Stimulated activated CD4-positive, alpha-beta T cell treated with anti-CD3 and anti-CD28 coated beads, TNF-alpha, amount 100 ng/mL, for 48 hours (primary cell): ENCODE results near the gene ZNF462.
"Not testable (repeated sequence)": the region's sequence is repeated elsewhere in the genome, so short reads cannot be mapped to it uniquely, and the experiment has no call there.

Experiments used
- DNase-seq, 3 donors: peaks; one replicate each; pipeline ENCODE4 v3.0.0-alpha.2; 2020; ENCODE audit warnings: low read depth in 3 of 3

The ZNF462 gene

DNA sequence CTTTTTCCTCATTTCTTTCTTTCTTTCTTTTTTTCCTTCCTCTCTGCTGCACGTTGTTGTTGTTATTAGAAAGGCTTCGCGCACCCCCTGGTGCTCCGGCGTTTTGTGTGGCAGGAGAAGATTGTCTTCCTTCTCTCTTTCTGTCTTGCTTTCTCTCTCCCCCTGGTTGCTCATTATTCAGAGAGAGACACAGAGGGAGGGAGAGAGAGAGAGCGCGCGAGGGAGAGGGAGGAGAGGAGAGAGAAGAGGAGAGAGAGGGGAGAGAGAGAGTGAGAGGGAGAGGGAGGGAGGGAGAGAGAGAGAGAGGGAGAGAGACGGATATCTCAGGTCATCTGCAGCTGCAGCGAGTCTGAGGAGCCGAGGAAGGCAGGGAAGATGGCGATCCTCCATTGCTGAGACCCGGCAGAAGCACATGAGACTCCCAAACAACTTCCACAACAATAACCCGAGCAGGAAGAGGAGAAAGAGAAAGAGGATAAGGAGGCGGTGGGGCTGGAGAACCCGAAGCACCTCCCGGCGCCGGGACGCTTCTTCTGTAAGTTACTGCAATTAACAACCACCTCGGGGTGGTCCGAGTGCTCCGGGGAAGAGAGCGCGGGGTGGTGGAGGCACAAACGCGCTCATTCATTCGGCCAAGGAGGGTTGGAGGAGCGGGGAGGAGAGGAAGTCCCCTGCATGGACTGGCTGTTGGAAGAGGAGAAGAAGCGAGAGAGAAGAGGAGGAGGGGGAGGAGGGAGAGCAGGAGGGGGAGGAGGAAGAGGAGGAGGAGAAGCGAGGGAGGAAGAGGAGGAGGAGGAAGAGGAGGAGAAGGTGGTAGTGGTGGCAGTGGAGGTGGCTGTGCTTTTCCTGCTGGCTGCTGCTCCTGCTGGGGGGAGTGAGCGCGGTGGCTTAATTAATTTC is at the start of gene ZNF462:
Gene ZNF462 (plus strand): TSS at position 346 of the 900 bp plus-strand sequence. CDS start 60,218 bp downstream, outside the sequence.
- no peak for DNase-seq

GRCh38 chr9:106816524-106816923 is 46.4 kb upstream of the ZNF462 start:
- DNase-seq: no peak

DNA sequence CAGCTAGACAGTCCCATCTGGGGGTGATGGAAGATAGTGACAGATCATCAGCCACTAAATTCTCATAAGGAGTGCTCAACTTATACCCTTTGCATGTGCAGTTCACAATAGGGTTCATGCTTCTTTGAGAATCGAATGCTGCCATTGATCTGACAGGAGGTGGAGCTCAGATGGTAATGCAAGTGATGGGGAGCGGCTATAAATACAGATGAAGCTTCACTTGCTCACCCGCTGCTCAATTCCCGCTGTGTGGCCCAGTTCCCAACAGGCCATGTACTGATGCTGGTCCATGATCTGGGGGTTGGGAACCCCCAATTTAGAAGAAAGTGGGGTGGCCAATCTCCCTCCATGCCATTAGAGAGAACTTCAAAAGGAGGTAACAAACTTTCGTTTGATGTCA is 44.9 kb upstream of the ZNF462 start:
- DNase-seq: no peak

GRCh38 chr9:106820866-106821265 is 42.1 kb upstream of the ZNF462 start:
- DNase-seq: no peak

DNA sequence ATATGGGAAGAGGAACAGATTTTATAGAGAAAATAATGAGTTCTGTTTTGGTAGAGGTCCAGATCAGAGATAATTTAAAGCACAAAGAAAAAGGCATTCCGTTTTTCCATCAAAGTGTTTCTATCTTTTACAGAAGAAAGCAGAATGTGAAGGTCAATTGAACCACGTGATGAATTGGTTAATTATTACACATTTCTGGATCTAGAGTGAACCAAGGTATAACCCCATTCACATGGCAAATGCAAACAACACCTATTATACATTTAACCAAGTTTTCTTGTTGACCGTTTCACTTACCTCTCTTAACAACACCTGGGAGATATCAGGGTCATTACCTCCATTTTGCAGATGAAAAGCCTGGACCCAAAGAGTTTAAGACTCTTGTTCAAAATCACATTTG is 34.9 kb upstream of the ZNF462 start:
- DNase-seq: no peak

GRCh38 chr9:106828965-106829364 is 34.0 kb upstream of the ZNF462 start:
- no peak for DNase-seq

DNA sequence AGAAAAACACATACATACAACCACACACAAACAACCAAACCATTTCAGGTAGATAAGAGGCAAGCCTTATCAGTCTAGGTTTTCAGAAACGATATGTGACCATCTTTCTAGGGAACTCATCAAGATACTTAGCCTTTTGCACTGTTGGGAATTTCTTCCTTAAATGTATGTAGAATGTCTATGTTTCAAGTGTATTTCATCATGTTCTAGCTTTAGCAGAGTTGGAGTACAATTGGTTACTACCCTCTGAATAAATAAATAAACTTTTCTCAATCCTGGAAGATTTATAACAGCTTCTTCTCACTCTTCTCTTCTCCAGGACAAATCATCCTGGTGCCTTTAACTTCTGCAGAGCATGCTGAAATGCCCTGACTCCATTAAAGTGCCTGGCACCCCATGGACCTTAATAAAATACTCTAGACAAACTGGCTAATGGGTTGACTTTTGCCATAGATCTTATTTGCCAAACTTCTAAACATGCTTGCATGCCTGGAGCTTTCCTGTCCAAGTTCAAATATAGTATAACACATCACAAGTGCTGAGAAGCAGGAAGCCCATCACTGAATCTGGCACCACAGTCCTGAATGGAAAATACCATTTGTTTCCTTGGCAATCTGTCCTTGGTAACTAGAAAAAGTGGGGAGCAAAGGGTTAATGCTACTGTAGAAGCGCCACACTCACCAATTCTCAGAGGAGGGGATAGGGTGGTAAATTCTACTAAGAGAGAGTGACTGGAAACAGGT is 33.1 kb upstream of the ZNF462 start:
- DNase-seq: no peak

- DNase-seq: no peak
These were observed 32.3 kb upstream of the ZNF462 start for GRCh38 chr9:106830527-106831150.

GRCh38 chr9:106834888-106835287 is 28.1 kb upstream of the ZNF462 start:
- DNase-seq: no peak

- no peak for DNase-seq
These were observed 27.1 kb upstream of the ZNF462 start for GRCh38 chr9:106835840-106836239.

DNA sequence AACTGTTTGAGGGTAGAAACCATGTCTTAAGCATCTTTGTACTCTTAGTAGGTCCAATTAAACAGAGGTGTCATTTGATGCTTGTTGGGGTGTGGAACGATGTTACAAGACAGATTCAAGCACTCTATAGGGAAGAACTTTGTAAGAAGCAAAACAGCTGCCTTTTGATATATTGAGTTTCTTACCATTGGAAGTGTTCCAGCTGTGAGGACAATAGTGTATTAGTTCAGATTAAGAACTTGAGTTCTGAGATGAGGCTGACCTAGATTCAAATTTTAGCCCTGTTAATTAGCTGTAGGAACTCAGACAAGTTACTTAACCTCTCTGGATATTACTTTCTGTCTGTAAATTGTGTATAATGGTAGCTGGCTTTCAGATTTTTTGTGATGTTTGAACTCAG is 19.6 kb upstream of the ZNF462 start:
- no peak for DNase-seq

DNA sequence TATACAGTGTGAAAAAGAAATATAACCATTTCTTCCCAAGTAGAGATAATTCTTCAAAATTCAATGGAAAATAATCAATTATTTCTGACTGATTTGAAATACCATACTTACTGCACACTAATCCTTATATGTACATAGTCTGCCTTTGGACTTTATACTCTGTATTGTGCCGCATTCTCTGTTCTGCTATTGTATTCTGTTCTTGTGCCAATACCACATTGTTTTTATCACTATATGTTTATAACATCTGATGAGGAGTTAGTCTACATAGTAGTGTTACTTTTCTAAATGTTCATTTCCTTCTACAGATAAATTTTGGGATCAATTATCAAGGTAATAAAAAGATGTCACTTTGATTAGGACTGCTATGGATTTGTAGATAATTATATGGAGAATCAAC is 16.7 kb upstream of the ZNF462 start:
- no peak for DNase-seq

DNA sequence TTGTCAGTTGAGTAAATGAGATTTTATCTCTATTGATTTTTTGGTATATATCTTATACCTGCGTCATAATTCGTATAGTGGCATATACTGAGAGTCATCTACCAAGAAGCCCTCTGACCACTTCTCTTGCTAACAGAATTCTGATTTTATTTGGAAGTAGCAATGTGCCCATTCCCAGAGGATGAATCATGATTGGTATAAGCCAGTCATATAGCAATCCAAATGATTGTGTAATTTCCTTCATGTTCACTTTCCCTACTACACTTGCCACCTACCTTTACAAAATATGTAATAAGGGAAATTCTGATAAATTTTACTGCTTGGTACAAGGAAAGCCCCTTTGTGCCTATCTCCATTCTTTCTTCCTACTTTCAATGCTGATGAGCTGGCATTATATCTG is 16.1 kb upstream of the ZNF462 start:
- DNase-seq: no peak

DNA sequence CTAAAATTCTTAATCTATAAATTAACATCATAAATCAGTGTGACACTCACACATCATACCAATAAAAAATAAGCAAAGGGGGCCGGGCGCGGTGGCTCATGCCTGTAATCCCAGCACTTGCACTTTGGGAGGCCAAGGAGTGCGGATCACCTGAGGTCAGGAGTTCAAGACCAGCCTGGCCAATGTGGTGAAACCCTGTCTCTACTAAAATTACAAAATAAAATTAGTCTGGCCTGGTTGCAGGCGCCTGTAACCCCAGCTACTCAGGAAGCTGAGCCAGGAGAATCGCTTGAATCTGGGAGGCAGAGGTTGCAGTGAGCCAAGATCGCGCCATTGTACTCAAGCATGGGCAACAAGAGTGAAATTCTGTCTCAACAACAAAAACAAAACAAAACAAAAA is 11.3 kb upstream of the ZNF462 start:
- not testable (repeated sequence) for DNase-seq

GRCh38 chr9:106857811-106858470 is 5.0 kb upstream of the ZNF462 start:
- DNase-seq: no peak

- DNase-seq: no peak
These were observed 2.8 kb upstream of the ZNF462 start for GRCh38 chr9:106859957-106860720.

DNA sequence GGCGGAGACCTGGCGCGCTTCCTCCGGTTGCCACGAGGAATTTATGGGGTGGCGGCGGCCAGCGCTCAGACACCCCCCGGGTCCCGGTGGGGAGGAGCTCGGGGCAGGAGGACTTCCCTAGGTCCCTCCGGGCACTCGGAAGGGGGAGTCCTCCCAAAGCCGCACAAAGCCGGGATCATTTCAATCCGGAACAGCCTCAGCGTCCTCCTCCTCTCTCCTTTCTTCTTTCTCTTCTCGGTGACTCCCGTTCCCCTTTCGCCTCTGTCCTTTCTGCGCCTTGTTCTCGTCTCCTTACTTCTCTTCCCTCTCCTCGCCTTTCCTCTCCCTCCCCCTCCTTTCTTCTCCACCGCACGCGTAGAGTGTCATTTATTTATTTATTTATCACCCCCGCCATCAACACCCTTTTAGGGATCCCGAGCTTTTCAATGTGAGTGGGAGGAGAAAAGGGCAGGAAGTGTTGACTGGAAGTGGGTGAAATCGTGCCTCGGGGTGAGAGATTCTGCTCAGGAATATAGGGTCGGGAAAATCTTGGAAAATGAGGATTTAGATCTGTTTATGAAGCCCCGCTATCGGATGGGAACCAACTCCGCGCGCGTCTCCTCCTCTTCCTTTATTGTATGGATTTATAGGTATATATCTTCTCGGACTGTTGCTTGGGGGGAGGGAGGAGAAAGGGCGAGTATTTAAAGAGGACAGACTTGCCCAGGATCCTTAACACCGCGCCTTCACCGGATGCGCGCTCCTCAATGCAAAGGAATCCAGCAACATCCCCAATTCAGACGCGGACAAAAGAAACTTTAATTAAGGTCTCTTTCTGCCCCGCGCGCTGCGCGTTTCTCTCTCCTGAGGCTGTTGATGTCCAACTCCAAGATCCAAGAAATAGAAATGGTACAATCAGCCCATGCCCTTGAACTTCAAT is 2.0 kb upstream of the ZNF462 start:
- DNase-seq: no peak

GRCh38 chr9:106861640-106862109 is 1.3 kb upstream of the ZNF462 start:
- DNase-seq: no peak

DNA sequence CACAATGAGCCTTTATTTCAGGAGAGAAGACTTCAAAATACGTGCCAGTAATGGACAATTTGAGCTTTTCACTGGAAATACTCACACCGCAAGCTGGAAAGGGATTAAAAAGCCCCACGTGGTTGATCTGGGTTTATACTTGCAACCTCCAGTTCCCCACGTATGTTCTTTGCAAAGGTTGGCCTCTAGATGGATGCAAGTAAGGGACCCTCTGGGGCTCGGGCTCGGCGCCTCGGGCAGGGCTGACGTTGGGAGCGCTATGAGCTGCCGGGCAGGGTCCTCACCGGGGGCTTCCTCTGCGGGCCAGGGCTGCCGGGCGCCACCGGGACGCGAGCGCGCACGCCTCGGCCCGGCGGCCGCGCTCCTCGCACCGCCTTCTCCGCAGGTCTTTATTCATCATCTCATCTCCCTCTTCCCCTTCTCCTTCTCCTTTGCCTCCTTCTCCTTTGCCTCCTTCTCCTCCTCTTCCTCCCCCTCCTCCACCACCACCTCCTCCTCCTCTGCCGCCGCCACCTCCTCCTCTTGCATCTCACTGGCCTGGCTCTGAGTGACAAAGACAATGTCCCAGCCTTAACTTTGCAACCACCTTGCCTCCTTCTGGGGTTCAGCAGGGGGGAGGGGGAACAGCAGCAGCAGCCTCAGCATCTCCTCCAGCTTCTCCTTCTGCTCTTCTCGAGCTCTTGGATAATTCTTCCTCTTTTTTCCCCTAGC is 701 bp upstream of the ZNF462 start:
- DNase-seq: no peak
